Thyroid gland (tissue), 4 donors: ENCODE results near the gene RAB5A.

Experiments used
- CTCF ChIP-seq, 6 experiments: fragments of 200-600 bp in 3 of 6; fragments of 450-650 bp in 3 of 6; sonication (generic) in 3 of 6; IDR thresholded peaks; one replicate each; pipeline ENCODE4 v1.5.1; 2016 to 2019; ENCODE audit warnings: antibody characterized with exemption in 6 of 6, mild to moderate bottlenecking in 2 of 6, inconsistent platforms in 1 of 6, moderate library complexity in 1 of 6
- POLR2A ChIP-seq, 2 donors: fragments of 450-650 bp; IDR thresholded peaks; one replicate each; pipeline ENCODE4 v1.6.1; 2017; ENCODE audit warnings: antibody characterized with exemption in 2 of 2, mild to moderate bottlenecking in 2 of 2, moderate library complexity in 1 of 2

GRCh38 chr3:19940643-19941042 is 6.3 kb upstream of the RAB5A start:
- TF ChIP-seq CTCF (IDR thresholded peaks at IDR 0.05) (no peak), POLR2A (IDR thresholded peaks at IDR 0.05) (no peak)
